ENCODE results near the gene DDC.
A peak's percentile ranks its signal among the peaks of the same experiment; 100 is the strongest.

The DDC gene

DNA sequence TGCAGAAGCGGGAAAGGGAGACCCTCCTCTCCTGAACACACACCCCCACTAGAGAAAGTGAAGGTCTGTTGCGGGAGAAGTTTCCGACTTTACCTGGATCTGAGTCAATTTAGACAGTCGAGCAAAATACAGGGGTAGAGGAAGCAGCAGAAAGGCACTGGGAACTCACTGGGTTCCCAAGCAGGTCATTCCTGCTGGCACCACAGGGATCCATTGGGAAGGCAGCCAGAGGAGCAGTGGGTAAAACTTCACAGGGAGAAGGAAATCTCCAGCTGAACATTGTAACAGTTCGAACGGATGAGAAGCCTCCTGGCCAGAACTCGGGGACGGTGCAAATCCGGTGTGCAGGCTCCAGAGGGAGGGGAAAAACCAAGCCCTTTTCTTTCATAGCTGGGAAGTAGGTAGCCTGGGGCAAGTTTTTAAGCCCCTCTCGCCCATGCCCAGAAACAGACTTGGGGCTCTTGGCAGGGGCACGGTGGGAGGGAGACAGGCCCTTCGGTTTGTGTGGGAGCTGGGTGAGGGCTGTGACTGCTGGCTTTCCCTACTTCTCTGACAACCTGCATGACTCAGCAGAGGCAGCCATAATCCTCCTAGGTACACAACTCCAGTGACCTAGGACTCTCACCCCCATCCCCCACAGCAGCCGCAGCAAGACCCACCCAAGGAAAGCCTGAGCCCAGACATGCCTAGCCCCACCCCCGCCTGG is 51.9 kb downstream of the DDC start:
- FAIRE-seq, result no peak

DNA sequence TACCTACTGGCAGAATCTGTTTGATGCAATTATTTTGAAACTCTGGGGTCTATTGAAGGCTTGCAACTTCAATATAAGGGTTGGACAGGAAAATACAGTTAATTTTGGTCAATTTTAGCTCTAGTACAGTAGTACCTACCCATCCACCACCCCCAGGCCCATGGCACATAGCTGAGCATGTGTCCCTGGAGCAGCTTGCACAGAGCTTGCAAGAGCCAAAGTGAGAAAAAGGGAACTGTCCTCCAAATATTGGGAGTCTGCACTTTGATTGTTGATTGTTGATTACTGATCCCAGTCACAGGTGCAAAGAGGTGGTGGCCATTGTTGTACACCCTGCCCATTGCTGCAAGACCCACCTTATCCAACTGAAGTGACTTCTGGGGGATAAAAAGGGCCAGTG is 52.8 kb downstream of the DDC start:
- FAIRE-seq, result no peak

DNA sequence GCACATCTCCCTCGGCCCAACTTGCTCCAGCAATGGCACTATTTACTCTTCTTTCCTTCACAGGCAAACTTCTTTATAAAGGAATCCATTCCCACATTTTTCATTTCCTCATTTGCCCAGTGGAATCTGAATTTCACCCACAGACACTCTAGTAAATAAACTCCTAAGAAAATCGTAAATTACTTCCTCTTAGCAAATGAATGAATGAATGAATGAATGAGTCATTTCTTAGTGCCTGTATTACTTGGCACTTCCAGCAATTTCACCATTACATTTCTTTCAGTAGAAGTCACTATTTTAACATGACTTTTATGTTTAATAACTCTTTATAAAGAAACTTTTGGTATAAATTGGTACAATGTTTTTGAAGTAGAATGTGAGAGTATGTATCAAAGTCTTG is 55.7 kb downstream of the DDC start:
- FAIRE-seq, result no peak

DNA sequence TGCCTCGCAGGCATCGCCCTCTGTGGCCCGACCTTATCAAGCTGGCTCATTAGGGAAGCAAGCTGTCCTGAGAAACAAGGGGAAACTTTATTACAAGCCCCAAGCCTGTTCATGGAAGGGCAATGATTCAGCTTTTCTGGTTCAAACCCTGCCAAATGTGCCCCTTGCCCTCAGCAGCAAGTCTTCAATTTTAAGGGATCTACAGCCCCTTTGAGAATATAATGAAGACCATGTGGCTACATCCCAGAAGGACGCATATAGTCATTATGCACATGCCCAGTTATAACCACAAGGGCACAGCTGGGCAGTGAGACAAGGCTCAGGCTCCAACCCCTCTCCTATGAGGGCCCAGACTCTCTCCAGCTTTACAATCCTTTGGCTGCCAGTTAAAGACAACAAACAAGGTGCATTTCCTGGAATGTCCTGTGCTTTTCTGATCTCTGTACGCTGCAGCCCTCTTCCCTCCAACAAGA is 56.7 kb downstream of the DDC start:
- no peak for FAIRE-seq

DNA sequence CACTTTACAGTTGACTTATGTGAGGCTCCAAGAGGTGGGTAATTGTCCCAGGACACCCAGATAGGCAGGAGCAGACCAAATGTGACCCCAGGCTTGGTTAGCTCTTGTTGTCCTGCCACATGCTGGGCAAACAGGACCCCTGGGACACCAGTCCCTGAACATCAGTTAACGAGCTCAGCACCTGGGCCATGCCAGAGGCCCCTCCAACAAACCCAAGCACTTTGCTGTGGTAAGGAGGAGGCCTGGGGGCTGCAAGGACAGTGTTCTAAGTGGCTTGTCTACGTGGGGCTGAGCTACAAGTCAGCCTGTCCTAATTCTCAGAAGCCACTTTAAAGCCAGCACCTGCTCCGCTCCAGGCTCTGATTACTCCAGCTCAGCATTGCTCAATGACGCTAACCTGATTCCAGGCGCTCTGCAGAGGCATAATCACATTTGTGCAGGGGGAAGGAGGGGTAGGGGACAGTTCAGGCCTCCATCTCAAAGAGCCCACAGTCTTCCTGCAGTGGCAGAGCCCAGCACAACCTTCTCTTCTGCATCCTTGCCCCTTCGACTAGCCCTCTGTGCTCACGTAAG is 57.2 kb downstream of the DDC start:
- no peak for FAIRE-seq

DNA sequence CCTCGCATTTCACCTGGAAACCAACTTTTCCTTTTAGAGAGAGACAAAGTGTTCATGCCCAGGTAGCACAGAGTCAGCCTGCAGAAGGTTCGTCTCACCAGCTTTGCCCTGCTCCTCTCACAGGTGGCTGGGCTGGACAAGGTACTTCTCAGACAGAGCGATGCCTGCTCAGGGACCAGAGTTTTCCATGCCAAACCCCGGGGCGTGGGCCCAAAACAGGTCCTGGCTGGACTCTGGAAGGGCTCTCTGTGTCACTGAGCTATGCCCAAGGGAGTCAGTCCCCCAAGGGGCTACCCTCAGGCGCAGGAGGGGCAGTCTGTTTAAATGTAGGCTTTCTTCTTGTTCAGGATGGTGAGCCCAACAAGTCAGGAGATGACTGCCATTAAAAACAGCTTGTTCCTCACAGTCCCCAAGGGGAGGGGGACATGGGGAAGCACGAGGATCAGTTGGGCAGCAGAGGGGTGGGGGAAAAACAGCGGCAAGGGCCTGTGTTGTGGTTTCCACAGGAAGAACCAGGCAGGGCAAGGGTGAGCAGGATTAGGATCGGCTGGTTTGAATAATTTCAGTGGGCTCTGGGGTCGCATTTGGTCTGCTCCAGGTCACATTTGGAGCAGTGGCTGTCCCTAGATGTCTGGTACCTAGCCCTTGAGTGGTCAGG is 59.5 kb downstream of the DDC start:
- no peak for FAIRE-seq

DNA sequence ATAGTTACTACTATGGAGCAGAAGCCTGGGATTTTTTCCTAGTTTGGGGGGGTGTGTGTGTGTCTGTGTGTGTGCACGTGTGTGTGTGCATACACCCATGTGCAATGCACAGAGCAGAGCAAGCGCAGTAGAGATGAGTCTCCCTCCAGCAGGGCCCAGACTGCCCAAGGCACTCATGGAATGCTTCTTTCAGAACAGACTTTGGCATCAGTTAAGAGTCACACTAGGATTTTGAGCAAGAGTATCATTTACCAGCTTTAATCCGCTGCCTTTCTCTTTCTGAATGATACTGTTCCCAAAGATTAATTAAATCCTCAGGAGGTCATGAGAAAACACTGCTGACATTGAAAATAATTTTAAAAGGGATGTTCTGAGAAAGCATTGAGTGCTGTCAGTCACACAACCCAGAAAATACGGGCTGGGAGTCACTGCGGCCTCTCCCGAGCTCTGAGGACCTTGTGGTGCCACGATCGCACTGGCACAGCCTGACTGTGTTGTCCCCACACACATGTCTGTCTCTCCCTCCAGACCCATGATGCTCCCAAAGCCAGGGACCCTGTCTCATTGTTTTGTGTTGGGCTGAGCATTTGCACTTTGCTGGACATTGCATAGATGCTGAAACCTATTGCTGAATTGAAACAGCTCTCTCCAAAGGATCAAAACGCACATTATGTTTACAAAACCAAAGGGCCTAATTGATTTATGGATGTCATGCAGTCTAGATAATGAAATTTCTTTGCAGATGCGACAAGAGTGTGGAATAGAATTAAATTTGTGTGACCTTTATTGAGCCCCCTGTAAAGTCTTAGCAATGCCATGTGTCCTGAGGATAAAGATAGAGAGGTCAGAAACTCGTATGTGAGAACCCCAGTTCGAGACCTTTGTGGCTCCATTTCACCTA is 60.3 kb downstream of the DDC start:
- FAIRE-seq, result no peak

DNA sequence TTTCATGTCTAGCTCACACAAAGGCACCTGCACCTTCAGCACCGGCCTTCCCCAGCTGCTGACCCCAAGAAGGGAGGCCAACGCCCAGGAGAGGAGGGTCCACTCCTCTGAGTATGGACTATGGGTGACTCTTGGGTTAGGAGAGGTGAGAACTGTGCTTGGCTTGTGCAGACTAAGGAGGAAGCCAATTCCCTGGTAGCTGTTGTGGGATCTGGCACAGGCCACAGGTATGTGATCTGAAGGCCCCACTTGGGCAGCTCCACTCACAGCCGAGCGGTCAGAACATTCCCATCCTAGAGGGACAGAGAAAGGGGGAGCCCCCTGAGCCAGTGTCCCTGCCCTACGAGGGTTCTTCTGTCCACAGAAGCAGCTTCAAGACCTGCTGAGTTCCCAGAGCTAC is 62.3 kb downstream of the DDC start:
- no peak for FAIRE-seq

DNA sequence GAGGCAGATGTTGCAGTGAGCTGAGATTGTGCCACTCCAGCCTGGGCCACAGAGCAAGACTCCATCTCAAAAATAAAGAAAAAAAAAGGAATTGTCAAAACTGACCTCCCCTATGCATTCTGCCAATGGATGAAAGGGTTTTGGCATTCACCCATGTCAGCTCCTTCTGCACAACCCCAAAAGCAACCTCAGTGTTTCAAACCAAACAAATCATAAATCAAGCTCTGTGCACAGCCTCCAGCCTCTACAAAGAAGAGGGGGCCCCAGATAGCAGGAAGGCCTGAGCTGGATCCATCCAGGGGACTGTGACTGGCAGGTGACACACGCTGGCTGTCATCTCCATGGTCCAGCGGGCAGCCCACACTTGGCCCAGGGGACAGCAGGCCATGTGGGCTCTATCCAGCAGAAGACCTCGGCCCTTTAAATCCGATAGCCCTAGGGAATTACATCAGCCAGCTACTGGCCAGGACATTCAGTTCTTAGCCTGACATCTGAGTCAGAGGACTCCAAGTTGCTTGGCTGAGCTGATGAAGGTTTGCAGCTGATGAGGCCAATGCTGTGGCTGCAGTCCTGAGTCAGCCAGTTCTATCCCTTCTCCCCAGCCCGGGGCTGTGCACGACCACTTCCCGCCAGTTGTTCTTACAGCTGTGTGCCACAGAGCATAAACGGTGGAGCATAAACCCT is 63.1 kb downstream of the DDC start:
- no peak for FAIRE-seq

DNA sequence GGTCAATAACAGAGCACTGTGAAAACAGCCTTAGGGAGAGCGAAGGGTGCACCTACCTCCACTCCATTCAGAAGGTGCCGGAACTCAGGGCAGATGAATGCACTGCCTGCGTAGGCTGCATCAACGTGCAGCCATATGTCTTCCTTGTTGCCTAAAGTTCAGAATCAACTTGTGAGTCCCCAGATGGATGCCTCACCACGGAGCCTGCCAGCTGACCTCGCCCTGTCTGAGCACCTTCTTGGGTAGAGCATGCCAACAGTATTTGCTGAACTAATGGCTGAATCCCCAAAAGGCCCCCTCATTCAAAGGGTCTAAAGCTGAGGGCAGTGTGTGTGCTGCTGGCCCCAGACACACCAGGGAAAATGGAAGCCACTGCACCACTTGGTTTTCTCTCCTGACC is 66.1 kb downstream of the DDC start:
- no peak for FAIRE-seq

DNA sequence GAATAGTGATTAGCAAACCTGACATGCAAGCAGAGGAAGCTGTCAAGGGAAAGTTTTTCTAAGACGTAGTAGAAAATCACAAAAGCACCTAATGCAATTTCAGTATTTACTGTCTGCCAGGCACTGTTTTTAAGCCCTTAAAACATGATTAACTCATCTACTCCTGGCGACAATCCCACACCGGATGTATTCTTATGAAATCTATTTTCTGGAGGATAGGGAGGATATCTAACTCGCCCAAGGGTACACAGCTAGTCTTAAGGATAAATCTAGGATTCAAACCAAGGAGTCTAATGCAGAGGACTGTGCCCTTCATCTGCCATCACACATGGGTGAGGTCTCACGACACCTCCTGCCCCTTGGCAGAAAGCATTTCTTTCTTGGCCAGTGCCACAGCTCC is 67.2 kb downstream of the DDC start:
- FAIRE-seq, result no peak

DNA sequence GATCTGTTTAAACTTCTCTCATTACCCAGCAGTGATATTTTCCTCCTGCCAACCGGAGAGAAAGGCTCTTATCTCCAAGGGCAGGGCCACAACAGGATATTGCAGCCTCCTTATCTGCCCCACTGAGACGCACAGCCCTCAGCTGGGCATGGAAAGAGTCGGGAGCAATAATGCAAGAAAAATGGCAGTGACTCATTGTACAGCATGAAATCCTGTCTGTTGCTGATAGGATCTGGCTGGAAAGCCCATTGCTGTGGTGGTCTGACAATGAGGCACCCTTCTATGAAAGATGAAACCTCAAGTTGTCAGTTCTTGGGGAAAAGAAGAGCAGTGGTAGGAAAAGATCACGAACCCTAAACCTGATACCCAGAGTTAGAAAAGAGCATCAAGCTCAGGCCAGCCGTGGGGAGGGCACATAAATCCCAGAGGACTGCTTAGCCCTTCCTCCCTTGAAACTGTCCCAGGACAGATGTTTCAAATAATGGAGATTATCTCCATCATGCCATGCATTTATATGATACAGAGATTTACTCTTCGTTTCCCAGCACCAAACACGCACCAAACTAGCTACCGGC is 68.0 kb downstream of the DDC start:
- no peak for FAIRE-seq

DNA sequence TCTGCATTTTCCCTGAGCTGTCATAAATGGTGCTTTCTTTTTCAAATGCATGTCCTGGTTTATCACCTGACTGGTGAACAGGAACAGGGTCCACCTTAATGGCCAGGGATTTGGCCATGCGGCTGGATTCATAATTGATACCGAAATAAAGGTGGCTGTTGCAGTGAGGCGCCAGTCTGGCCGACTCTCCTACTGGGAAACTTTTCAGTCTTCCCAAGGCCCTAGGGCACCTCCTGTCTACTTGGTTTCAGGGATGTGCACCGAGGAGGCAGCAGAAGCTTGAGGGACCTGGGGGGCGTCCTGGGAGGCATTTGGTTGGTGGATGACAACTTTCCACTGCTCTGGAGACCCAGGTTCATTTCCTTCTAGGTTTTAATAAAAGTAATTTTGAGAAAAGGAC is 68.6 kb downstream of the DDC start:
- FAIRE-seq, result no peak

DNA sequence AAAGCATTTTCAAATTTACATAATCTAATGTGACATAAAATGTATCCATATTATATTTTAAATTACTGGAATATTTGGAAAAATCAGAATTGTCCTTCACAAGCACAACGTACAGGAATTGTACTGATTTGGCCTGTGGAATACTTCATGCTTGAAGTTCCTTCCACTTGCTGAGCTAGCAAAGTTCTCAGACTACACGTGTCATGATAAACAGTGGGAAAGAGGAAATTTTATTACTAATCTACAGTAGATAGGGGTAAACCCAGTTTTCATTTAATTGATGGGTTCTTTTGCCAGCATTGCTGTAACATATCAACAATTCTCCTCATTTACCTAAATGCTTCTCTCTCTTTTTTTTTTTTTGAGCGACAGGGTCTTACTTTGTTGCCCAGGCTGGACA is 69.5 kb downstream of the DDC start:
- FAIRE-seq, result no peak

DNA sequence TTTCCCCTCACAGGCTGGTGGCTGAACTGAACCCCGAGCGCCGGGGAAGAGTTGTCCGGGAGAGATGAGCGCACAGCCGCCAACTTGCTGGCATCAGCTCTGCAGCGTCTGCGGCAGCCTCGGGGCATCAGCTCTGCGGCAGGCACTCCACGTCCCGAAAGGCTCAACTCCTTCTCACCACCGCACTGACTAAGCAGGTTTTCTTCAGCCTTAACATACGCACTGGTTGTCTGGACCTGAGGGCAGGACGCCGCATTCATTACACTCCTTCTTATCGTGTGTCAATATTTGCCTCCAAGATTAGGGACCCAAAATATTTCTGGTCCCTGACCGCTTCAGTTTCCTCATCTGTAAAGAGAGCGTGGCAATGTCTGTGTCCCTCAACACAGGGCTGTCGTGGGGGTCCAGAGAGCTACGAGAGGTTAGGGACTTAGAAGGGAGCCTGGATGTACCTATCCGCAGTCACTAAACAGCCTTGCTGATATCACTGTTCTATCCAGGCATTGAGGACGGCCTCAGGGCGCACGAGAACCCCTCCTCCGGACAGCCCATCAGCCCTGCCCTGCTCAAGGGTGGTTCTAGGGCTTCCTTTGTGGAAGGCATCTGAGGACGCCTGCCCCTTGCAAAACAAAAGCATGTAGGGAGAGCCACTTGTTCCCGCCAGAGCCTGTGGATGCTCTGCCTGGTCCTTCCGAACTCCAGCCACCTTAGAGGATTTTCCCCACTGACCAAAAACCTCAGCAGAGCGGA is 72.3 kb downstream of the DDC start:
- no peak for FAIRE-seq

DNA sequence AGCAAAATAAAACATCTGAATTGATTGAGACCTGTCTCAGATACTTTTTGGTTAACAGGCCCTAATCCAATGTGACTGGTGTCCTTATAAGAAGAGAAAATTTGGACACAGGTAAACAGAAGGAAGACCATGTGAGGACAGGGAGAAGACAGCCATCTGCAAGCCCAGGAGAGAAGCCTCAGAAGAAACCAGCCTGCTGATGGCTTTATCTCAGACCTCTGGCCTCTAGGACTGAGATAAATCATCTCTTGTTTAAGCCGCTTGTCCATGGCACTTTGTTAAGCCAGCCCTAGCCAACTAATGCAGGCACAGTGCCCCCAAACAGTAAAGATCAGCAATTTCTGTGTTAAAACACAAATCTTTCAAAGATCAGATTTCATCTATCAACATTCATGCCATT is 73.3 kb downstream of the DDC start:
- no peak for FAIRE-seq

DNA sequence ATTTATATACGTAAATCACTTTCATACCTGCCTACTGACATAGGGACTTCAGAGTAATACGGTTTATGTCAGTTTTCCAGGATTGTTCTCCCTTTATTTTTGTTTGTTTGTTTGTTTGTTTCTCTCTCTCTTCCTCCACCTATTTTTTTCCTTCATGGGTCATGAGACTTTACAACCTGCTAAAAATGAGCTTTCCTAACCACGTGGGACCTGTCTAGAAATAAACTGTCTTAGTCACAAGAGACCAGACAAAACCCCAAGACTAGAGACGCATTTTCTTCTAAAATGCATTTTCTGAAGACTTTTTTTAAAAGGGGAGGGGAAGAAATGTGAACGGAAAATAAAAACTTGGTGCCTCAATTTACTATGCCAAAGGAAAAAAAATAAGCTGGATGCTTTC is 74.0 kb downstream of the DDC start:
- FAIRE-seq, result no peak

DNA sequence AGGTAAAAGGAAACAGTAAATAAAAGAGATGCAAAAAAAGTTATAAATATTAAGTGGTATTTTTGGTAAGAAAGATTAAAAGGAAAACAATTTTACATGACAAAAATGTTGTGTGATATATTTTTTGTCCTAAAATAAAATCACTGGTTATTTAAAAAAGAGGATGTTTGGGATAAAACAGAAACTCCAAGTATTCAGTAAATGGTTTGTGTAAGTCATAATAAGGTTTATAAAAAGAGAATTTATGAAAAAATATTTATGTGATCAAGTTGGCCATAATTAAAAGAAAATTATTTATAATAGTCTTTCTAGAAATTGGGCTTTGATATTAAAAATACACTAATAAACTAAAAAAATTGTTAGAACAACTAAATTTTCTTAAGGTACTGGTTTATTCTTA is 76.8 kb downstream of the DDC start:
- peak; percentile 60 for FAIRE-seq

DNA sequence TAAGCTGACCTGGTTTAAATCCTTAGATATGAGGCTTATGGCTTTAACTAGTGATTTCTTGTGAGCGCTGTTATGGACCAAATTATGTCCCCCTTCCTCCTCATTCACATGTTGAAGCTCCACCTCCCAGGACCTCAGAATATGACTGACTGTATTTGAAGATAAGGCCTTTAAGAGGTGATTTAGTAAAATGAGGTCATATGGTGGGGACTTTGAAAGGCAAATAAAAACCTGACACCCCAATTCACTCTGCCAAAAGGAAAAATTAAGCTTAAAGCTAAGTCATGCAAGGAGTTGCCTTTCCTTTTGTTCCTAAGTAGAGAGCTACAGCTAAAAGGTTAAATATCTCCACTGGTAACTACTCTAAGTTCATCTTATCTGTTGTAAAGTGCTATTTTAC is 78.7 kb downstream of the DDC start:
- FAIRE-seq, result no peak

DNA sequence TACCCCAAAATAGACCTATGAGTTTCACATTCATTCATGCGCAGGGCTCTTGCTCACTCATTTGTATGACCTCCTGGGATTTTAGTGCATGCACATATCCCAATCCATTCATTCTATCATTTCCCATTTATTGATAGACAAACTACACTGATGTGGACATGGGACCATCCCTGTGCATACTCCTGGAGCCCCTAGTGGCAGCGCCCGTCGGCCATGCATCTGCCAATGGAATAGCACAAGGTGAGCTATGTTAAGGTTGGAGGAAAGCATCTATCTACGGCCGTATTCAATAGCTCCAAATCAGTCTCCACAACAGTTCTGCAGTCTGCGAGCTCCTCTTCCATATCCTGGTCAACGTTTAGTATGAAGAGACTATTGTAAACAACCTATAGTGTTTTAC is 83.3 kb downstream of the DDC start:
- FAIRE-seq, result no peak

DNA sequence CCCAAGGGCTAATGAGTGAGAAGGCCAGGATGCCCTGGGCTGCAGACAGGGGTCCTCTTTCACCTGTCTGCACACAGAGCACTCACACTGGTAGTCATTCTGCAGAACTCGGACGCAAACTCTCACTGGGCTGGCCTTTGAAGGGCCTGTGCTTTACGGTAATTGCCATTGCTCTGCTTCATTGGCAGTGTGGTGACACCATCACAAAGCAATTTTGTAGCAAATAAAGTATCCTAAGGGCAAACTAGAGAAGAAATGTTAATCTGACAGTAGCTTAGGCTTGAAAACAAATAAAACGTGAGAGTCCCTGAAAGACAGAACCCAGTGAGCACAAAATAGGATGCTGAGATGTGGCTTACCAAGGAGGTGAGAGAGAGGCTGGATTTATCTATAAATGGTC is 84.4 kb downstream of the DDC start:
- FAIRE-seq, result no peak
